DMS153 (cell line): Measurements from ENCODE around the gene GSN.

Experiments used
- DNase-seq: peaks from one replicate; lab custom pipeline; 2025; lab: John Stamatoyannopoulos, UW

GSN gene

DNA sequence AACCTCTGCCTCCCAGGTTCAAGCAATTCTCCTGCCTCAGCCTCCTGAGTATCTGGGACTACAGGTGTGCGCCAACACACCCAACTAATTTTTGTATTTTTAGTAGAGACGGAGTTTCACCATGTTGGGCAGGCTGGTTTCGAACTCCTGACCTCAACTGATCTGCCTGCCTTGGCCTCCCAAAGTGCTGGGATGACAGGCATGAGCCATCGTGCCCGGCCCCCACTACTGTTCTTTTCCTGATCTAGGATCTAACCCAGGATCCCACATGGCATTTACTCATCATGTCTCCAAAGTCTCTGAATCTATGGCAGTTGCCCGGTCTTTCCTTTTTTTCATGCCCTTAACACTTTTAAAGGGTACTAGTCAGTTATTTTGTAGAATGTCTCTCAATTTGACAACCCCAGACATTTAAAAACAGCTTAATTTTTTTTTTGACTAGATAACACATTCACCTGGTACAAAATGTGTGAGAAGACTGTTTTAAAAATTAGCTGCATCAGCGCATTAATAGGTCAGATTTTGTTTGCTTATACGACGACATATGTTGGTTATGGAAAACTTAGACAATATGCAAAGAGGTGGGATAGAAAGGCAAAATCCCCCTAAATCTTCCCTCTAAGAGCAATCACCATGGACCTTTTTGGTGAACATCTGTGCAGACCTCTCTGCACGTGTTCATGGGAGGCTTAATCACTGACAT lies 55.6 kb downstream of the GSN start:
- DNase-seq, result no peak

DNA sequence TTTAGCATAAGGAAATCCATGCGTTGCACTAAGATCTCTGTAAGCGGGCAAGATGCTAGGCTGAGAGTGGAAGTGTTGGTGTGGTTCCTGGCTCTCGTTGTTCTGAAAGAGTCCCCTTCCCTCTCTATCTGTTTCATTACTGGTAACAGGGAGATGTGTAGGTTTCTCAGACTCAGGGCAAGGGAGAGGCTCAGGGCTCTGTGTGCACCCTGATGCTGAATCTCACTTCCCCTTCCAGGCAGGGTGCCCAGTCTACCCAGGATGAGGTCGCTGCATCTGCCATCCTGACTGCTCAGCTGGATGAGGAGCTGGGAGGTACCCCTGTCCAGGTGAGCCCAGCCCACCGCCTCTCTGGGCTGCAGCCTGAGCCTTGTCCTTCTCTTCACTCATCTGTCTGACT lies 56.4 kb downstream of the GSN start:
- no peak for DNase-seq

GRCh38 chr9:121324755-121325154 lies 56.8 kb downstream of the GSN start:
- no peak for DNase-seq

GRCh38 chr9:121325387-121325786 lies 57.4 kb downstream of the GSN start:
- no peak for DNase-seq

DNA sequence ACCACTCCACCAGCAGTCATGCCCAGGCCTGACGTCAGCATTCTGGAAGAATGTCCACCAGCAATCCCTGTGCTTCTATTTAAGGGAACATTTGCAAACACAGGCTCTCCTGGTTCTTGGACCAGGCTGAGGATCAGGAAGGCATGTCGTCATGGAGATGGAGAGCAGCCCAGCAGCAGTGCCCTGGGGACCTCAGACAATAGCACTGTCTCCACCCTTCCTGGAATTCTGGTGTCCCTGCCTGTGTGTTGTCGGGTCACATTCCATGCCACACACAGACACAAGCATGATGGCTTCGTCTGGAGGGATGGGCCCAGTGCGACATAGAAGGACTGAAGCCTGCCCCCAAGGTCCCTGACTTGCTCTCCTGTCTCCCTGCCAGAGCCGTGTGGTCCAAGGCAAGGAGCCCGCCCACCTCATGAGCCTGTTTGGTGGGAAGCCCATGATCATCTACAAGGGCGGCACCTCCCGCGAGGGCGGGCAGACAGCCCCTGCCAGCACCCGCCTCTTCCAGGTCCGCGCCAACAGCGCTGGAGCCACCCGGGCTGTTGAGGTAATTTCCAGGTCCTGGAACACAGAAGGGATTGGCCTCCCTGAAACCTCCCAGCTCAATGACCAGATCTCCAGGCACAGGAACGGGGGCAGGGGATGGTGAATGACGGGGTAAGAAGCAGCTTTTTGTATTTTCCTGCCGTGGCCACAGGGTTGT lies 58.3 kb downstream of the GSN start:
- DNase-seq, result peak; percentile 46

- DNase-seq, result no peak
Measured at GRCh38 chr9:121326901-121327613, 59.1 kb downstream of the GSN start.

DNA sequence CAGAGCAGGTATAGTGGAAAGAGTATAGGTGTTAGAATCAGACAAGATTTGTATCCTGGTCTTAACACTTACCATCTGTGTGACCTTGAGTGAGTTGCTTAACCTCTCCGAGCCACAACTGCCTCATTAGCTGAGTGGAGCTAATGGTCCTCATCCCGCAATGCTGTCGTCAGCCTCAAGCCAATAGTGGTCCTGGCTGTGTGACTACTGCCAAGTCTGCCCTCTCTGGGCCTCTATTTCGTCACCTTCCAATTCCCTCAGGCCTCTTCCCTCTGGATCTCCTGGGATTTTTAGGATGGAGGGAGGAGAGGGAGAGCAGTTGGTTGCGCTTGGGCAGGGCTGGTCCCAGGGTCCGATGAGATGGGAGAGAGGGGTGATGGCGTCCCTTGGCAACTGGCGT lies 60.5 kb downstream of the GSN start:
- no peak for DNase-seq

DNA sequence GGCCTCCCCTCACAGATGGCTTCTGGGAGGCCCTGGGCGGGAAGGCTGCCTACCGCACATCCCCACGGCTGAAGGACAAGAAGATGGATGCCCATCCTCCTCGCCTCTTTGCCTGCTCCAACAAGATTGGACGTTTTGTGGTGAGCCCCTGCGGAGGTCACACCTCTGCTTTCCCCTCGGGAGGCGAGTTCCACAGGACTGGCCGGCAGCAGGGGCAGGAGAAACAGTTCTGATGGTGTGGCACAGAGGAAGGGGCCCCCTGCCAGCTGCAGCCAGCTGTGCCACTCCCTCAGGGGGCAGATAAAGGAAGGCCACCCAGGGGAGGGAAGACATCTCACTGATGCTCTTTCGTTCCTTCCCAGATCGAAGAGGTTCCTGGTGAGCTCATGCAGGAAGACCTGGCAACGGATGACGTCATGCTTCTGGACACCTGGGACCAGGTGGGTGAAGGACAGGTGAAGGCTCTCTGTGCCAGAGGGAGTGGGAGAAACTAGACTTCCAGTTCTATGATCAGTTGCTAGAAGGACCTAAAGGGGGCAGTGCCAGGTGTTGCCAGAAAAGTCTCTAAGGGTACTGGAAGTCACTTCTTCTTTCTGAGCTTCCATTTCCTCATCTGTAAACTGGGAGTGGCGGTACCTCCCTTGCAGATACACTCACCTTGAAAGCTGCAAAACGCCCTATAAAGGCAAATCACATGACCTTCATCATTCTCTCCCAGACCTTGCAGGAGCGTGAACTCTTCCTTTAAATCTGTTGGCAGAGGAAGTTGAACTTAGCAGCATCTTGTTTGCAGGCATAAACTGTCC lies 61.1 kb downstream of the GSN start:
- DNase-seq, result no peak

- no peak for DNase-seq
Measured at GRCh38 chr9:121331549-121331948, 63.6 kb downstream of the GSN start.

DNA sequence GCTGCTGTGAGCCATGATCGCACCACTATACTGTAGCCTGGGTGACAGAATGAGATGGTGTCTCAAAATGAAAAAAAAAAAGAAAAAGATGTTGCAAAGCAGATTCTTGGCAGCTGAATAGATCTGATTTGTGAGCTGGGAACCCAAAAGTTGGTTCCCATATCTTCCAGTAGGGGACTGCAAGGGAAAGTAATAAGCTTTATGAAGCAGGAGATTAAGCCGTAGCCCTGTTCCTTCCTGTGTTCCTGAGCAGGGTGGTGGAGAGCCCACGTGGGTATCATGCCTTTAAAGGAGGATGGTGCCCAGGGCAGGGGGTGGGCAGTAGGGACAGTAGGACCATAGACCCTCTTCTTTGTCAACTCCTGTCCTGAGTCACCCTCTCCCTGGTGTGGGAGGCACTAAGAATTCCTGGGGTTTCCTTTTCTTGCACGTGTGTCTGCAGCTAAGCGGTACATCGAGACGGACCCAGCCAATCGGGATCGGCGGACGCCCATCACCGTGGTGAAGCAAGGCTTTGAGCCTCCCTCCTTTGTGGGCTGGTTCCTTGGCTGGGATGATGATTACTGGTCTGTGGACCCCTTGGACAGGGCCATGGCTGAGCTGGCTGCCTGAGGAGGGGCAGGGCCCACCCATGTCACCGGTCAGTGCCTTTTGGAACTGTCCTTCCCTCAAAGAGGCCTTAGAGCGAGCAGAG lies 64.2 kb downstream of the GSN start:
- DNase-seq, result no peak

DNA sequence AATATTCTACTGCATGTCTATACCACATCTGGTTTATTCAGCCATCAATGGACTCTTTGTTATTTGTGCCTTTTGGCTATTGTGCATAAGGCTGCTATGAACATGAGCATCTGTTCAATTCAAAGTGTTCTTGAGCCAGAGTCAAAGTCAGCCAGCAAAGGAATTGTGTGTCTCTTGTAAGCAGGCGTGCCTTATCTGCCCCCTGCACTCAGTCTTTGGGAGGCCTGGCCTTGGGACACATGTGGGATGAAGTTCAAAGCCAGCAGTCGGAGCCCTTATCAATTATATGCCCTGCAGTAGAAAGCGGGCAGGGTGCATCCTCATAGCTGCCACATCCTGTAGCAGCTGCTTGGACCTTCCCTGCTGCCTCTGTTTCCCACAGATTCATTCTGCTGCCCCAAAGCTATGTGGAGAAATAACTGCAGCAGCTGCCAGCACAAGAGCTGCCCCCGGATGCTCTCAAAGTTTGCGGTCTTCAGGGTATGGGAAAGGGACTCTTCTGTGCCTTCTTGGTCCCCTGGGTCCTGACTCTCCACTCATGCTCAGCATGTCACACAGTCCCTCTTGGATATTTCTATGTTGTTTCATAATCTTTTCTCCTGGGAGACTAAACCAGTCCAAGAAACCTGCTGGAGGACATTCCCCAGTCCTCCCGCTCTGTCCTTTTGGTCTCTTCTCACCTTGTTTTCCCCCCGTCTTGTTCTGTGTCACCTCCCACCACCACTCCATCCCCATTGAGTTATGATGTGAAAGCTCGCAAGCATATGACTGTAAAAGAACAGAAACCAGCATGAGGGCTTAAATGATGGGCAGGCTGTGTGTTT lies 66.2 kb downstream of the GSN start:
- DNase-seq, result no peak

DNA sequence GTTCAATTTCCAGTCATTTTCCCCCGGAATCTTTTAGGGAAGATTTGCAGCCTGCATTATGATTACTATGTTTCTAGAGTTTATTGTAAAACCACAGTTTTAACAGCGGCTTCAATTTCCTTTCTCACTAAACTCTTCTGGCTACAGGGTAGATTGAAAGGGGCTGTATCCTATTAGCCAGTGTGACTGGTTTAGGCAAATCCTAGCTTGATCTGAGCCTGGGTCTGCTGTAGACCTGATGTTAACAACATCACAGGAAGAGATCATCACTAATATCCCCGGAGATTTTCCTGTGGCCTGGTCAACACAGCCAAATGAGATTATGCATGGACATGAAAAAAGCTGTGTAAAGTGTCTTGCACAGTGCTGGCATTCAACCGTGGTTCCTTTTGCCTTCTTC lies 68.7 kb downstream of the GSN start:
- no peak for DNase-seq

DNA sequence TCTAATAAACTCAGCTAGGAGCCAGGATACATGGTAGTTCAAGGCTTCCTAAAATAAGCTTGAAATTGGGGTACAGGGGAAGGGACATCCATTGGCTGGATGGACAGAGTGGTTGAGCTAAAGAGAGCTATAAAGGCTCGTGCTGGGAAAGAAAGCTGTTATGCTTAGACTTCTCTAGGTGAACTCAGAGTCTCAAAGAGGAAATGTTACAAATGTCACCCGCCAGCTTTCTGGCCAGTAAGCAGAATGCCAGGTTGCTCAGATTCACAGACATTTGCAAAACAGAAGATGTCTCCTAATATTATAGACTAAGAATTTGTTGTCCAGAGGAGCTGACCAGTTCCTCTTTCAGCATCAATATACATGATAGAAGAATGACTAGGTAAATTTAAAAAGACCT lies 71.5 kb downstream of the GSN start:
- DNase-seq, result no peak

DNA sequence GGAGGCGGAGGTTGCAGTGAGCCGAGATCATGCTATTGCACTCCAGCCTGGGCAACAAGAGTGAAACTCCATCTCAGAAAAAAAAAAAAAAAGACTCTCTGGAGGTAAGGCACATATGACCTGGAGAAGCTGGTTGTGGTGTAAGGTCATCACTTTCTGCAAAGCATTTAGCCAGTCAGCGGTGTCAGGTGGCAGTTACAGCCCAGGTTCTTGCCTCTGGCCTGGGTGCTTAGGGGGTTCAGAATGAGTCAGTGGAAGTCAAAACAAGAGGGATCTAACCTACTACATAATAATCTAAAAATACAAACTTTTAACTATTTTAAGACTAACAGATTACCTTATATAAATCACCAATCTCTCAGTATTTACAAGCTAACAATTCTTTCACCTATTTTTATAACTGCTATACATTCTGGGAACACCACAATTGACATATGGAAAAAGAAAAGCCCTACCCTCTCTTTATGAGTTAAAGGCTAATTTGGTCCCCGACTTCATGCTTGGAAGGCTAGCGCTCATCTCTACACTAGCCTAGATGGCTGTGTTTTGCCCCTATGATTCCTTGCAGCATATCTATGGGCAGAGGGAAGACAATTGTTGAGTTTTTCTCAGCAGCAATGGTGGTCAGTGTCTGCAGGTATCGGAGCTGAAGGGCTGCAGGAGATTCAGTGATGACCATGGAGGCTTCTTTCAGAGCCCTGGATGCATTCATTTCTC lies 72.9 kb downstream of the GSN start:
- DNase-seq, result no peak

DNA sequence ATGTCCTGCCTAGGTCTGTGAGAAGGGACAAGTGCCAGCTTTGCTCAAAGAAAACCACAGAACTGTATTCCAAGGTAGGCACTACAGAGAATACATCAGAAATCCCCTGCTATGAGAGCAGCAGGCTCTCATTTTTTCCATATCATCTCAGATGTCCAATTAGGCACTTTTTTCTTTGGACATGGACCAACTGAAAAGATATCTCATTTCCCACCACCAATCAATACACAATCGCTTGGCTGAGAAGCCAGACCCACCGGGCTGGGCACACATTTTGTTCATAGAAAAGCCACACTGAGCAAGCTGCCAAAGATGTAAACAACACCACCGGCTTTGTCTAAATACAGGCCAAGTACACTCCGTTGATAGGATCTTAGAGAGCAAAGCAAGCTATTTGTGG lies 76.2 kb downstream of the GSN start:
- no peak for DNase-seq

DNA sequence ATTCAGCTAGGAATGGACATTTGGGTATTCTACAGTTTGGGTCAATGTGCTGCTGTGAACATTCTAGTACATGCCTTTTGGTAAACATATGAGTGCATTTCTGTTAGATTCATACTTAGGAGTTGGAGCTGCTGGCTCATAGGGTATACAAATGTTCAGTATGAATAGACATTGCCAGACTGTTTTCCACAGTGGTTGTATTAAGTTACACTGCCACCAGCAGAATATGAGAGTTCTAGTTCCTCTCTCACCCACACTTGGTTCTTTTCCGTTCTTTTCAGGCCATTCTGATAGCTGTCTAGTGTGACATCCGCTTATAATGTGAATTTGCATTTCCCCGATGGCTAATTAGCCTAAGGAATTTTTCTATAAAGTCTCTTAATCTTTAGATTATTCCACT lies 77.1 kb downstream of the GSN start:
- DNase-seq, result no peak

- no peak for DNase-seq
Measured at GRCh38 chr9:121348221-121348620, 80.3 kb downstream of the GSN start.

DNA sequence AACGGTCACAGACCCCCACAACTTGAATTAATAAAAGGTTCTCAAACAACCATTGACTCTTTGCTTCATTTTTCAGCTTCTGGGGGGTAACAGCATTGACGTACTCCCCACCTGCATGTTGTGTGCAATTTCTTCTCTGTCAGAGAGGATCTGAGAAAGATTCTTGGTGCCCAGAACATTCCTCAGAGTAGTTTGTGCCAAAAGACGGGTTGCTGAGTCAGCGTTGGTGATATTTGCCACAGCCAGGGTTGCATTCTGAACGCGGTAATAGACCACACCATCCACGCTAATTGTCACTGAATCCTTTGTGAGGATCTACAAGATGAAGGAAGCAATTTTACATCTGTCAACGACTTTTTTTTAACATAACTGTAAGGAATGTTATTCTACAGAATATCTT lies 81.0 kb downstream of the GSN start:
- DNase-seq, result no peak

DNA sequence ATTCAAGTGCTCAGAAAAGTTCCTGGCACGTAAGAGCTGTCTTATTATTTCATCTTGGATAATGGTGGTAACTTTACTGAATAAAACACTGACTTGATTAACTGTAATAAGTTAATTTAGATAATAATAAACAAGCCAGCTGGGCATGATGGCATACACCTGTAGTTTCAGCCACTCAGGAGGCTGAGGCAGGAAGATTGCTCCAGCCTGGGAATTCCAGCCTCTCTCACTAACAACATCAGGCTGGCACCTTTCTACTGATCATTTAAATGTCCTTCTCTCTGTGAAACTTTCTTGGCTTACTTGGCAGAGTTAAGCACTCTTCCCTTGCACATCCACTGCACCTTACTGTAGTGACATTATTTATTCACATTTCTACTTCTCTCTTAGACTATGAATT lies 82.1 kb downstream of the GSN start:
- no peak for DNase-seq

DNA sequence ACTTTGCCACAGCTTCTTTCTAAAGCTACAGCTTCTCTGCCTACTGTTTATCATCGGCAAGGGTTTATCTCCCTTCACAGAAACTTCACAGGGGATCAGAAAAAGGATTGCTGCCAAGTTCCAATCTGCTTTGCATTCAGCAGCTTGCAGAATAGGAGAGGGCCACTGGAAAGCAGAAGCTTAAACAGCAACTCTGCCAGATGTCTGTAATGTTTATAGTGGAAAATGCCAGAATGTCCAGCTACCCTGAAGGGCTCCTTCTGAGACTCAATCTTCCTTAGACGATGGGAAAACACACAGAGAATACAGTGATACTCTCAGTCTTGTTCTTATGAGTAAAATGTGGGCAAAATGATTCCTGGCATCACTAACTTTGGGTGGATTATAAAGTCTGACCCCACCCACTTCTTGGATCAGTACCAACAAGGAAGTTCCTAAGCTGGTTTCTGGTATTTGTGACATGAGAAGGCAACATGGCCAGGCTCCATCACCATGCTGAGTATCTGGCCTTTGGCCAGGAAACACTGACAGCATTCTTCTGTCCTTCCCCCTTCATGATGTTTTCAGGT lies 83.1 kb downstream of the GSN start:
- DNase-seq, result peak; percentile 68
